Measurements from ENCODE around the gene CYP2C19. TPM values are rescaled to one million over a fixed set of nuclear protein-coding genes. Genes with fewer than 3 reads are reported as not detected.

The CYP2C19 gene
- total and polyA plus RNA-seq, 4 donors, result 0.37 to 121 (median 89.3) TPM

GRCh38 chr10:94853065-94853464 is 90.6 kb downstream of the CYP2C19 start:
- DNase-seq (ENCODE audit: low spot score), result no peak
- H3K36me3 ChIP-seq (ENCODE audit: control insufficient read depth in 4 of 4, insufficient read depth in 3 of 4, low read depth in 1 of 4, low read length in 3 of 4), result peaks cover 0 to 52% (median 23%) of the 10 kb centered on the region in 4 donors
- 30% methylated on average over 1 of the region's 1 CpG for WGBS
- no peaks in the 10 kb centered on the region for H3K9me3 ChIP-seq (ENCODE audit: control insufficient read depth in 4 of 4, low read length in 3 of 4)
- TF ChIP-seq HNF4A (conservative IDR thresholded peaks at IDR 0.05), result no peak
- TF ChIP-seq HNF4G (IDR thresholded peaks at IDR 0.05), result no peak
- no peak for TF ChIP-seq FOXA1 (IDR thresholded peaks at IDR 0.05)
- no peak for TF ChIP-seq REST (IDR thresholded peaks at IDR 0.05)
- no peak for TF ChIP-seq SP1 (IDR thresholded peaks at IDR 0.05)
- no peak for TF ChIP-seq RXRA (IDR thresholded peaks at IDR 0.05)
- TF ChIP-seq YY1 (IDR thresholded peaks at IDR 0.05), result no peak
- TF ChIP-seq MAX (IDR thresholded peaks at IDR 0.05), result no peak
- no peak for TF ChIP-seq NR2F2 (IDR thresholded peaks at IDR 0.05)
- no peak for TF ChIP-seq EGR1 (IDR thresholded peaks at IDR 0.05; ENCODE audit: low read depth in 2 of 2)
- no peak for TF ChIP-seq RAD21 (IDR thresholded peaks at IDR 0.05)
- no peak for TF ChIP-seq ZBTB33 (IDR thresholded peaks at IDR 0.05)
- TF ChIP-seq ATF3 (IDR thresholded peaks at IDR 0.05), result no peak
- TF ChIP-seq JUND (IDR thresholded peaks at IDR 0.05), result no peak
- TF ChIP-seq CTCF (IDR thresholded peaks at IDR 0.05; ENCODE audit: low read depth, low read length, missing input control), result no peak
- TF ChIP-seq FOXA2 (IDR thresholded peaks at IDR 0.05), result no peak
- TF ChIP-seq TAF1 (conservative IDR thresholded peaks at IDR 0.05), result no peak
- no peaks in the 10 kb centered on the region for H3K27me3 ChIP-seq (ENCODE audit: control insufficient read depth in 4 of 4, insufficient read depth in 4 of 4, low read length in 3 of 4)
- H3K27ac ChIP-seq (ENCODE audit: low read depth in 1 of 2, low read length in 2 of 2), result no peak overlapping the region
- H3K4me1 ChIP-seq (ENCODE audit: control insufficient read depth in 4 of 4, insufficient read depth in 4 of 4, low read length in 3 of 4), result no peaks in the 10 kb centered on the region
- H3K4me3 ChIP-seq (ENCODE audit: low read depth in 1 of 3, low read length in 3 of 3), result no peak overlapping the region
- no peak overlapping the region for H3K9ac ChIP-seq (ENCODE audit: low read depth in 1 of 2, low read length in 2 of 2)

GRCh38 chr10:94858005-94858404 is 95.5 kb downstream of the CYP2C19 start:
- Histone ChIP-seq H3K9me3 (ENCODE audit: control insufficient read depth in 4 of 4, low read length in 3 of 4) (no peaks in the 10 kb centered on the region), H3K27me3 (ENCODE audit: control insufficient read depth in 4 of 4, insufficient read depth in 4 of 4, low read length in 3 of 4) (no peaks in the 10 kb centered on the region), H3K4me3 (ENCODE audit: low read depth in 1 of 3, low read length in 3 of 3) (no peak overlapping the region), H3K4me1 (ENCODE audit: control insufficient read depth in 4 of 4, insufficient read depth in 4 of 4, low read length in 3 of 4) (no peaks in the 10 kb centered on the region), H3K27ac (ENCODE audit: low read depth in 1 of 2, low read length in 2 of 2) (no peak overlapping the region), H3K36me3 (ENCODE audit: control insufficient read depth in 4 of 4, insufficient read depth in 3 of 4, low read depth in 1 of 4, low read length in 3 of 4) (peaks cover 0 to 21% (median 9%) of the 10 kb centered on the region in 4 donors), H3K9ac (ENCODE audit: low read depth in 1 of 2, low read length in 2 of 2) (no peak overlapping the region)
- DNase-seq (ENCODE audit: low spot score), result no peak
- 45% methylated on average over 4 of the region's 4 CpGs for WGBS
- TF ChIP-seq ZBTB33 (IDR thresholded peaks at IDR 0.05) (no peak), MAX (IDR thresholded peaks at IDR 0.05) (no peak), JUND (IDR thresholded peaks at IDR 0.05) (no peak), RAD21 (IDR thresholded peaks at IDR 0.05) (no peak), NR2F2 (IDR thresholded peaks at IDR 0.05) (no peak), YY1 (IDR thresholded peaks at IDR 0.05) (no peak), GABPA (IDR thresholded peaks at IDR 0.05 in 1 of 2, conservative IDR thresholded peaks at IDR 0.05 in 1 of 2) (no peak), HNF4G (IDR thresholded peaks at IDR 0.05) (no peak), ATF3 (IDR thresholded peaks at IDR 0.05) (no peak), TAF1 (conservative IDR thresholded peaks at IDR 0.05) (no peak), RXRA (IDR thresholded peaks at IDR 0.05) (no peak), EGR1 (IDR thresholded peaks at IDR 0.05; ENCODE audit: low read depth in 2 of 2) (no peak), SP1 (IDR thresholded peaks at IDR 0.05) (no peak), FOXA2 (IDR thresholded peaks at IDR 0.05) (no peak), HNF4A (conservative IDR thresholded peaks at IDR 0.05) (no peak)
